ENCODE results near the gene MYO19.
A peak's percentile ranks its signal among the peaks of the same experiment; 100 is the strongest.
"Not testable (repeated sequence)": the region's sequence is repeated elsewhere in the genome, so short reads cannot be mapped to it uniquely, and the experiment has no call there.

Gene MYO19

DNA sequence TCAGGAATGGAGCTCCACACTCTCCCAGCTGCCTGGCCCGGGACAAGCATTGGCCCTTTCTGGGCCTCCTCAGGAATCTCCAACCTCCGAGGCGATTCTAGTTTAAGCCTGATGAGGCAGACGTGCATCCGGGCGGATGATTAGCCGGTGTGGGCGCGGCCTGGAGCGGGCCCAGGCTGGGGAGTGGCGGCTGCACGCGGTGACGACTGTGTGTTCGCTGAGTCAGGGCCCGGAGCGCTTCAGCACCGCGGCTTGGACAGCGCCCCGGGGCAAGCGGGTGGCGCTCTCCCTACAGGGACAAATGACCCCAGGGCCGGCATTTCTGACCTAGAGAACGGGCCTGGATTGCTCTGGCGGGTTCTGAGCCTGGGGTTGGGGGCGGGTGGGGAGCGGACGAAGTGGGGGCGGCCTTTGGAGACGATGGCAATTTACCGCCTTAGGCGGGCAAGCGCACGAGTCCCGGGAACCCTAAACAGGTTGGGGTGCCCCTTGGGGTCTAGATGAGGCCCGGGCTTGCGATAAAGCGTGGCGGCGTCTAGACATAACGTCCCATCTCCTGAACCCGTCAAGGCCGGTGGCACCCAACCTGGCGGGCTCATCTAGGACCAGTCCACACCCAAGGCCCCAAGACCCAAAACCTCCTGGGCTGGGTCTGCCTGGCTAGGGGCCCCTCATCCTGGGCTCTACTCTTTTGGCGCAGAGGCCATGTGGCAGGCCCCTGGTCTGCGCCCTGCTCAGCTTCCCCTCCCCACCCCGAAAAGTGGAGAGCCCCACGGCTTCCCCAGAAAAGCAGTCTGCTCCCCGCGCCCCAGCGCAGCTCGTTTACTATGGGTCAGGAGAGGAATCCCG is 70.5 kb downstream of the MYO19 start:
- peak; percentile 76 for DNase-seq (ENCODE audit: low spot score)

DNA sequence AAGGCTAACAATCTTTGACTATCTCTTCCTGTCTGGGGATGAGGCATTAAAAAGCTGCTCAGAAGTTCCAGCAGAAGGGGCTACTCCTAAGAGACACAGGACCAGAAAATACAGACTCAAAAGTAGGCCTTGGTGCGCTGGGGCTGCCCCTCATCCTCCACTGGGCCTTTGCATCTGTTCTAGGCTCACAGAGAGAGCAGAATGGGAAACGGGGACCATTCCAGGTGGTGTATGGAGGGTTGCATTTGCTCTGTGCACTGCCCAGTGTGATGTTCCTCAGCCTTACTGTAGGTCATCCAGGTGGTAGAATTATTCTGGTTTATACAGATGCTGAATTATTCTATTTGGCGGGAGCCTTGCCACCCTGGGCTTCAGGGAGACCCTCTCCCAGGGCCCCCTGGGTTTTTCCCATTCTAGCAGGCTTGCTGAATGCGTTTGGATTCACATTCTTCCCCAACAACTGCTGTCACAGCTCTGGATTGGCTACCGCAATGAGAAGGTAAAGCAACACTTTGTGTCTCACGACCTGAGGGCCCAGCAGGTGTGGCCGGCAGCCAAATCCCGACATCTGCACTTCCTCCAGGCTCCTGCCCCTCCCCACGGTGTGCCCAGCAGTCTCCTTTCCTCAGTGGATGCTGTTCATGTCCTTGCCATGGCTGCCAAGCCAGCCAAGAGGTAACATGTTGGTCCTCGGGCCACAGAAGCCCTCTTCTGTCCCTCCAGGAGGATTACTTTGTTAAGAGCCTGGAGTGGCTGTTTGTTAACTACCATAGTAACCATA is 73.1 kb downstream of the MYO19 start:
- no peak for DNase-seq (ENCODE audit: low spot score)

DNA sequence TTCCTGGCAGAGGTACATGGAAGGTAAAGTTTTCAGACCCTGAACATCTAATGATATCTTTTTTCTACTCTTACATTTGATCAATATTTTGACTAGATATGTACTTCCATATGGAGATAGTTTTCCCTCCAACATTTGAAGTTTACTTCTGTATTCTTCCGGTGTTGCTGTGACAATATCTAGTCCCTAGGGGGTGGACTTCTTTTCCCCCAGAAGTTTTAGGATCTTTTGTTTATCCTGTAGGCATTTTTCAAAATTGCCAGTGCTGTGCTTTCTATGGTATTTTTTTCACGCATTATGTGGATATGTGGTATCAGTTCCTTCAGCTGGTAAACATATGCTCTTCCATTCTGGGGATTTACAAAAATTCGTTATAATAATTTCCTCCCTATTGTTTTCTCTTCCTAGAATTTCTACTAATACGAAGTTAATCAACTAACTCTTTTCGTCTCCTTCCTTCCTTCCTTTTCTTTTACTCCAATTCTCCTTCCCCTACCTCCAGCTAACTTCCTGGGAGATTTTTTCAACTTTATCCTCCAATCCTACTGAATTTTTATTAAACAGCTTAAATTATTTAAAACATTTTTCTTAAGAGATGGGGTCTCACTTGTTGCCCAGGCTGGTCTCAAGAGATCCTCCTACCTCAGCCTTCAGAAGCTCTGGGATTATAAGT is 74.3 kb downstream of the MYO19 start:
- no peak for DNase-seq (ENCODE audit: low spot score)

DNA sequence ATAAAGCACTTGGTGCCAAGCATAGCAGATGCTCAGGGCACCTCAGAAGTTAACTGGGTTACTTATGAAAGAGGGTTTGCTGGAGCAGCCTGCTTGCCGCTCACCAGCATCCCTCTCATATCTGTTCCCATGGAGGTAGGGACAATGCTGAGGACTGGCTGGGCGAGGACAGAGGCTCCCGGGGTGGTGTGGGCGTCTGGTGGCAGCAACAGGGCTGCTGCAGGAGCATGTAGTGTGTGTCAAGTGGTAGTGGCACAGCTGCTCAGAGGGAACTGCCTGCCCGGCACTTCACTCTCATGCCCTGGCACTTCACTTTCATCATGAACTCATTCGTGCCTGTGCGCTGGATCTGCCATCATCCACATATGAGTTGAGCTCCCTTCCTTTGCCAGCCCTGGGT is 75.1 kb downstream of the MYO19 start:
- no peak for DNase-seq (ENCODE audit: low spot score)

DNA sequence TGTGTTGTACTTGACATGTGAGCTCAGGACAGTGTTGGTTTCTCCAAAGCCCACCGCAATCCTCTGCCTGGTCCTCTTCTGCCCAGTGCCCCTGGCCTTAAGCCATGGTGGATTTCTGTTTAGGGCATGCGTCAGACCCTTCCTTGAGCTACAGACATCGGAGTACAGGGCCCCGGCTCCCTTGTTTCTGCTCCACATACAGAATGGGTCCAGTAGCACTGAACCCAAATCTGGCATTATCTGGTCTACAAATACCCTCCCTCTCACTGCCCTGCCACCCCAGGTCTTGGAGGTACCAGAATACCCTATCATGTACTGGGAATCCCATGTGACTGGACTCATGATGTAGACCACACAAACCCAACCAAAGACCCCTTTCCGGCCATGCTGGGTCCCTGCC is 75.6 kb downstream of the MYO19 start:
- no peak for DNase-seq (ENCODE audit: low spot score)

DNA sequence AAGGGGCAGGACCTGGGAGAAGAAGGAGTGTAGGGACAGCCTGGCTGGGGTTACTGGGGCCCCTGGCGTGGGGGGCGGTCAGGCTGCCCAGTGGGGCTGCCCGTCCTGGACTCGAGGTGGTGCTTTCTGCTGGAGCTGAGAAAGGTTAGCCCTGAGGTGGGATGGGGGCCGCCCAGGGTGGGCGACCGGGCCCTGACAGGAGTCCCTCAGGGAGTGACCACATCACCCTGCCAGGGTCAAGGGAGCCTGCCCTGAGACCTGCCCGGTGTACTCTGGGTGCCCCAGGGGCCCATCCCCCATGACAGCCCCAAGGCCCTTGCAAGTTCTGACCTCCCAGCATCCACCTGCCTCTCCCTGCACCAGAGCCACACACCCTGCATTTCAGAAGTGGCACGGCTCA is 77.0 kb downstream of the MYO19 start:
- DNase-seq (ENCODE audit: low spot score) = not testable (repeated sequence)

DNA sequence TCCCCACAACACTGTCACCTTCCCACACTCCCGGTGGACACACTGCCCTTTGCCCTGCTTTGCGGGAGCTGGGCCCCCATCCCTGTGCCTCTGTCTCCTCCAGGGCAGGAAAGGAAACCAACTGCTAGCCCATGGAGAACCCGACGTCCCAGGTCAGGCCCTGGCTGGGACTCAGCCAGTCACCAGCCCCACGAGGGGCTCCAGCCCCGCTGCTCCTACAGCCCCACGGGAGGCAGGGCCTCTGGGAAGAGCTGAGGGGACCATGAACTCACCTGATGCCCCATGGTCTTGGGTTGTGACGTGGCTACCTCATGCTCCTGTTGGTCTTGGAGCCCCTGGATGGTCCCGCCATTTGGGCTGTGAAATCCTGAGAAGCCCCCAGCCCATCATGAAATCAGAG is 81.8 kb downstream of the MYO19 start:
- DNase-seq (ENCODE audit: low spot score) = not testable (repeated sequence)

DNA sequence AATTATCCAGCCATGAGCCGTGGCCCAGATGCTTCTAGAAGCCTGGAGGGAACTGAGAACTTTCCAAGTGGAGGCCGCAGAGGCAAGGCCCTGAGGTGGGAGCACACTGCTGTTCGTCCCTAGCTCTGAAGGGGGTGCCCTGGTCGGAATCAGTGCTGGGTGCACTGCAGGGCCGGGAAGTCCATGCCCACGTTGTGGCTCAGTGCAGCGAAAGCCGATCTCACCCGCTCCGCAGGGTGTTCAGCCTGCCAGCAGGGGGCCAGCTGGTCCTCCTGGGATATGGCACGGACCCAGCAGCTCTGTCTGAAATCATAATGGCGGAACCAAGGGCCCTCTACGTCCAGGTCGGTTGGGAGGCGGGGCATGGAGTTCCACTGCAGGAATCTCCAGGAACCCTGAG is 84.7 kb downstream of the MYO19 start:
- DNase-seq (ENCODE audit: low spot score) = not testable (repeated sequence)
